Stomach (tissue), 4 donors: ENCODE data around the gene HCK.

Source experiments
- CTCF ChIP-seq, 7 experiments: fragments of 450-650 bp in 4 of 7; fragments of 200-600 bp in 3 of 7; sonication (generic) in 3 of 7; IDR thresholded peaks; one replicate each; pipeline ENCODE4 v1.5.1; 2016 to 2019; ENCODE audit warnings: antibody characterized with exemption in 7 of 7, control low read depth in 2 of 7, mild to moderate bottlenecking in 1 of 7
- EP300 ChIP-seq: sonication (generic); formaldehyde crosslinking; IDR thresholded peaks from one replicate; pipeline ENCODE4 v1.6.1; 2017; ENCODE audit warnings: antibody characterized with exemption
- POLR2A ChIP-seq, 4 donors: fragments of 450-650 bp; IDR thresholded peaks; one replicate each; pipeline ENCODE4 v1.6.1; 2016; ENCODE audit warnings: antibody characterized with exemption in 4 of 4, control low read depth in 2 of 4, mild to moderate bottlenecking in 1 of 4, moderate library complexity in 1 of 4

GRCh38 chr20:32125506-32125905, 73.5 kb downstream of the HCK start:
- TF ChIP-seq POLR2A (IDR thresholded peaks at IDR 0.05) (no peak), CTCF (IDR thresholded peaks at IDR 0.05) (no peak), EP300 (no peak)
